MCF 10A (cell line): ENCODE results near the gene FNIP1. TPM values are rescaled to one million over a fixed set of nuclear protein-coding genes. Genes with fewer than 3 reads are reported as not detected.

Experiments
- BruUV-seq: library from RNA; stranded (reverse); fragments of 400-500 nt; replicated peaks from 2 replicates; lab custom pipeline; 2021; lab: Mats Ljungman, UMichigan
- CTCF ChIA-PET: fragments of 300-600 bp; sonication (Branson Sonifier 250); formaldehyde crosslinking; extraction: SDS; loops from one replicate; lab custom pipeline; 2021; ENCODE audit warnings: antibody characterized with exemption, inconsistent platforms; lab: Yijun Ruan, JAX
- POLR2A ChIA-PET: fragments of 300-600, 350-650 bp; sonication (Branson Sonifier 250); formaldehyde crosslinking; extraction: SDS; loops from one replicate; lab custom pipeline; 2020; ENCODE audit warnings: antibody characterized with exemption, inconsistent platforms; lab: Yijun Ruan, JAX
- DNase-seq: peaks from one replicate; pipeline ENCODE4 v3.0.0-alpha.2; 2018; ENCODE audit not compliant: unreplicated experiment
- H3K27ac Mint-ChIP-seq: one replicate; pipeline ENCODE4 v1.8.0; 2022; ENCODE audit warnings: mild to moderate bottlenecking, low read depth, mixed read lengths; ENCODE audit not compliant: unreplicated experiment
- H3K27me3 Mint-ChIP-seq: one replicate; pipeline ENCODE4 v1.8.0; 2022; ENCODE audit warnings: mixed read lengths; ENCODE audit not compliant: insufficient read depth, unreplicated experiment
- H3K36me3 Mint-ChIP-seq: one replicate; pipeline ENCODE4 v1.8.0; 2022; ENCODE audit warnings: mild to moderate bottlenecking, moderate library complexity, mixed read lengths; ENCODE audit not compliant: insufficient read depth, unreplicated experiment
- H3K4me1 Mint-ChIP-seq: one replicate; pipeline ENCODE4 v1.8.0; 2022; ENCODE audit warnings: mixed read lengths; ENCODE audit not compliant: insufficient read depth, unreplicated experiment
- H3K4me3 Mint-ChIP-seq: one replicate; pipeline ENCODE4 v1.8.0; 2022; ENCODE audit warnings: mild to moderate bottlenecking, moderate library complexity, mixed read lengths; ENCODE audit not compliant: unreplicated experiment
- H3K9me3 Mint-ChIP-seq: one replicate; pipeline ENCODE4 v1.8.0; 2022; ENCODE audit warnings: mixed read lengths; ENCODE audit not compliant: unreplicated experiment
- CTCF ChIP-seq: fragments of 200-600 bp; IDR thresholded peaks from one replicate; pipeline ENCODE4 v1.8.0; 2022; ENCODE audit warnings: antibody characterized with exemption, mild to moderate bottlenecking; ENCODE audit not compliant: unreplicated experiment
- intact Hi-C: fragments of 100-400 bp; cut with micrococcal nuclease; formaldehyde crosslinking; loops from 2 replicates; pipeline ENCODE4 v1.14.1; 2022
- total RNA-seq: library from RNA; stranded (reverse); gene quantifications from 2 replicates; pipeline ENCODE4 v1.2.3, GENCODE V29; 2022

Gene FNIP1
- total RNA-seq, 1 experiment from 2014 or later, result 36.3 TPM

- no peaks in the 10 kb centered on the region for H3K4me1 Mint-ChIP-seq
- no peak overlapping the region for H3K27ac Mint-ChIP-seq
- no peak for TF ChIP-seq CTCF
- H3K36me3 Mint-ChIP-seq, result no peaks in the 10 kb centered on the region
- H3K27me3 Mint-ChIP-seq, result peaks cover 24% of the 10 kb centered on the region
- no peak for DNase-seq
- intact Hi-C loops, result no loop called here
- no TSS peak for BruUV-seq
- no peak overlapping the region for H3K4me3 Mint-ChIP-seq
- ChIA-PET CTCF (interaction anchor here (1.3 kb wide), 1 partner anchor 15 kb away, joined by 3 read pairs; no protein-coding TSS in a partner anchor), POLR2A (no interaction called here)
- H3K9me3 Mint-ChIP-seq, result peaks cover 16% of the 10 kb centered on the region
Observed at GRCh38 chr5:131825404-131826013, 28.7 kb upstream of the FNIP1 start.

- Mint-ChIP-seq H3K9me3 (peaks cover 16% of the 10 kb centered on the region), H3K4me3 (no peak overlapping the region), H3K36me3 (no peaks in the 10 kb centered on the region), H3K27ac (no peak overlapping the region), H3K4me1 (no peaks in the 10 kb centered on the region), H3K27me3 (peaks cover 27% of the 10 kb centered on the region)
- no TSS peak for BruUV-seq
- DNase-seq, result no peak
- TF ChIP-seq CTCF, result no peak
- ChIA-PET POLR2A (no interaction called here), CTCF (interaction anchor here (0.6 to 1.3 kb wide), 2 partner anchors 14 to 365 kb away, joined by 3 read pairs; no protein-coding TSS in a partner anchor)
- intact Hi-C loops, result no loop called here
Observed at GRCh38 chr5:131824631-131825030, 27.8 kb upstream of the FNIP1 start.

GRCh38 chr5:131821221-131821620 is 24.4 kb upstream of the FNIP1 start:
- ChIA-PET POLR2A (interaction anchor here (1.0 kb wide), 1 partner anchor 24 kb away, joined by 3 read pairs; no protein-coding TSS in a partner anchor), CTCF (no interaction called here)
- Mint-ChIP-seq H3K9me3 (peaks cover 8% of the 10 kb centered on the region), H3K4me1 (no peaks in the 10 kb centered on the region), H3K4me3 (no peak overlapping the region), H3K27ac (no peak overlapping the region), H3K27me3 (peaks cover 27% of the 10 kb centered on the region), H3K36me3 (no peaks in the 10 kb centered on the region)
- no TSS peak for BruUV-seq
- no peak for DNase-seq
- intact Hi-C loops, result no loop called here
- no peak for TF ChIP-seq CTCF

GRCh38 chr5:131818001-131818724 is 21.3 kb upstream of the FNIP1 start:
- no peak overlapping the region for H3K4me3 Mint-ChIP-seq
- H3K4me1 Mint-ChIP-seq, result peaks cover 13% of the 10 kb centered on the region
- ChIA-PET POLR2A (interaction anchor here (0.5 kb wide), 2 partner anchors 17 to 190 kb away, joined by 3 read pairs; no protein-coding TSS in a partner anchor), CTCF (interaction anchor here (0.6 to 0.9 kb wide), 3 partner anchors 10 to 189 kb away, joined by 3 to 4 read pairs (median 3); no protein-coding TSS in a partner anchor)
- no peak for DNase-seq
- H3K9me3 Mint-ChIP-seq, result no peaks in the 10 kb centered on the region
- no TSS peak for BruUV-seq
- no peak for TF ChIP-seq CTCF
- H3K27me3 Mint-ChIP-seq, result peaks cover 27% of the 10 kb centered on the region
- intact Hi-C loops, result no loop called here
- H3K36me3 Mint-ChIP-seq, result no peaks in the 10 kb centered on the region
- H3K27ac Mint-ChIP-seq, result no peak overlapping the region
